ENCODE measurements around the gene CENPH.

CENPH gene

DNA sequence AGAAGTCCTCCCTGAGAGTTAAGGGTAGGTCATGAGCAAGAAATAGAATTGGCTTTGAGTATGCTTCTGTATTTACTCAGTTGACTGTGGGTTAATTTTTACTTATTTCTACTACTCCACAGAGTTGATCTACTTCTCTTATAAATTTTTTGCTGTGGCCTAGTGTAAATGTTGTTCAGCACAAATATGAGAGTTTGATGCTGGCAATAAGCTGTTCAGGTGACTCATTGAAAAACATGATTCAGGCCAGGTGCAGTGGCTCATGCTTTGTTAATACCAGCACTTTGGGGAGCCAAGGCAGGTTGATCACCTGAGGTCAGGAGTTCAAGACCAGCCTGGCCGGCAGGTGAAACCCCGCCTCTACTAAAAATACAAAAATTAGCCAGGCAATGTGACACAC is 40.8 kb downstream of the CENPH start:
- no peaks in the 10 kb centered on the region for H3K79me1 ChIP-seq (ENCODE audit: low read depth, low read length)
- no peak overlapping the region for H4K91ac ChIP-seq (ENCODE audit: low read depth, low read length, poor library complexity)
- H3K14ac ChIP-seq (ENCODE audit: low read length): no peak overlapping the region
- no peak overlapping the region for H2BK120ac ChIP-seq (ENCODE audit: low read depth, low read length)
- no peak for DNase-seq (ENCODE audit: low spot score)
- no peak overlapping the region for H3K23ac ChIP-seq (ENCODE audit: low read depth, low read length, poor library complexity)
- peaks cover 2 to 40% of the 10 kb centered on the region in 2 donors for H3K36me3 ChIP-seq (replicated peaks in 1 of 2; ENCODE audit: control insufficient read depth in 2 of 2, insufficient read depth in 2 of 2, low read length in 2 of 2)
- no CpG with 5 or more reads among the region's 2 CpGs for WGBS, 2 donors (ENCODE audit: extremely low coverage in 2 of 2, insufficient read length in 2 of 2, insufficient replicate concordance in 1 of 2)
- H3K9ac ChIP-seq (ENCODE audit: low read depth, low read length, poor library complexity): no peak overlapping the region
- no peak overlapping the region for H2AK5ac ChIP-seq (ENCODE audit: low read depth, low read length)
- no peak overlapping the region for H2BK5ac ChIP-seq (ENCODE audit: low read length)
- no peaks in the 10 kb centered on the region for H3K4me1 ChIP-seq (ENCODE audit: control insufficient read depth in 2 of 2, insufficient read depth in 1 of 2, low read depth in 1 of 2, low read length in 2 of 2)
- no peak overlapping the region for H2BK12ac ChIP-seq (ENCODE audit: low read length)
- H2AFZ ChIP-seq (ENCODE audit: low read length): no peak overlapping the region
- H3K27ac ChIP-seq (replicated peaks; ENCODE audit: low read length): no peak overlapping the region
- no peak overlapping the region for H3K4me2 ChIP-seq (ENCODE audit: insufficient read depth, low read length, poor library complexity, severe bottlenecking)
- no peak overlapping the region for H2BK15ac ChIP-seq (ENCODE audit: low read length)
- no peak overlapping the region for H3K18ac ChIP-seq (ENCODE audit: low read length)
- H3K4me3 ChIP-seq (ENCODE audit: low read length in 2 of 2): no peak overlapping the region
- no peaks in the 10 kb centered on the region for H3K27me3 ChIP-seq (ENCODE audit: control insufficient read depth in 3 of 3, insufficient read depth in 3 of 3, low read depth in 1 of 3, low read length in 3 of 3)
- no peak overlapping the region for H3K4ac ChIP-seq (ENCODE audit: low read length)
- no peaks in the 10 kb centered on the region for H3K9me3 ChIP-seq (replicated peaks in 1 of 2; ENCODE audit: control insufficient read depth in 2 of 2, insufficient read depth in 1 of 2, low read depth in 1 of 2, low read length in 2 of 2)
- H4K8ac ChIP-seq (ENCODE audit: low read depth, low read length): no peak overlapping the region

DNA sequence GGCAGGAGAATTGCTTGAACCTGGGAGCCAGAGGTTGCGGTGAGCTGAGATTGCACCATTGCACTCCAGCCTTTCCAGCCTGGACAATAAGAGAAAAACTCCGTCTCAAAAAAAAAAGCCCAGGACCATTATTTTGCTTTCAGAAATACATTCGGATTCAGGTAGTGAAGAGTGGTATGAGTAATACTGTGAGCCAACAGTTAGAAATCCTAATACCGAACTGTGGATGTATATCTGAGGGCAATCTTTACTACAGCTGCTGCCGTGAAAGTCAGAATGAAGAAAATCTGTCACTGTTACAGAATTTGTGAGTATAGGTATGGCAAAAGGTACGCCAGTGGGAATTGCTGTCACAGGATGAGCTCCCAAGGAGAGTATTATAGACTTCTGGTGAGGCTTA is 41.9 kb downstream of the CENPH start:
- H3K14ac ChIP-seq (ENCODE audit: low read length): no peak overlapping the region
- whole genome bisulfite sequencing, 2 donors (ENCODE audit: extremely low coverage in 2 of 2, insufficient read length in 2 of 2, insufficient replicate concordance in 1 of 2): no CpG with 5 or more reads among the region's 6 CpGs
- H3K79me1 ChIP-seq (ENCODE audit: low read depth, low read length): no peaks in the 10 kb centered on the region
- no peak overlapping the region for H3K23ac ChIP-seq (ENCODE audit: low read depth, low read length, poor library complexity)
- H4K91ac ChIP-seq (ENCODE audit: low read depth, low read length, poor library complexity): no peak overlapping the region
- H3K27me3 ChIP-seq (ENCODE audit: control insufficient read depth in 3 of 3, insufficient read depth in 3 of 3, low read depth in 1 of 3, low read length in 3 of 3): no peaks in the 10 kb centered on the region
- H3K9ac ChIP-seq (ENCODE audit: low read depth, low read length, poor library complexity): no peak overlapping the region
- no peak overlapping the region for H3K18ac ChIP-seq (ENCODE audit: low read length)
- no peak overlapping the region for H4K8ac ChIP-seq (ENCODE audit: low read depth, low read length)
- H2BK5ac ChIP-seq (ENCODE audit: low read length): no peak overlapping the region
- H3K4me1 ChIP-seq (ENCODE audit: control insufficient read depth in 2 of 2, insufficient read depth in 1 of 2, low read depth in 1 of 2, low read length in 2 of 2): no peaks in the 10 kb centered on the region
- H2BK120ac ChIP-seq (ENCODE audit: low read depth, low read length): no peak overlapping the region
- H2BK12ac ChIP-seq (ENCODE audit: low read length): no peak overlapping the region
- H3K4ac ChIP-seq (ENCODE audit: low read length): no peak overlapping the region
- no peak overlapping the region for H3K27ac ChIP-seq (replicated peaks; ENCODE audit: low read length)
- DNase-seq (ENCODE audit: low spot score): no peak
- no peak overlapping the region for H2AFZ ChIP-seq (ENCODE audit: low read length)
- no peak overlapping the region for H2AK5ac ChIP-seq (ENCODE audit: low read depth, low read length)
- peaks cover 2 to 35% of the 10 kb centered on the region in 2 donors for H3K36me3 ChIP-seq (replicated peaks in 1 of 2; ENCODE audit: control insufficient read depth in 2 of 2, insufficient read depth in 2 of 2, low read length in 2 of 2)
- H2BK15ac ChIP-seq (ENCODE audit: low read length): no peak overlapping the region
- no peak overlapping the region for H3K4me2 ChIP-seq (ENCODE audit: insufficient read depth, low read length, poor library complexity, severe bottlenecking)
- no peak overlapping the region for H3K4me3 ChIP-seq (ENCODE audit: low read length in 2 of 2)
- H3K9me3 ChIP-seq (replicated peaks in 1 of 2; ENCODE audit: control insufficient read depth in 2 of 2, insufficient read depth in 1 of 2, low read depth in 1 of 2, low read length in 2 of 2): no peaks in the 10 kb centered on the region

DNA sequence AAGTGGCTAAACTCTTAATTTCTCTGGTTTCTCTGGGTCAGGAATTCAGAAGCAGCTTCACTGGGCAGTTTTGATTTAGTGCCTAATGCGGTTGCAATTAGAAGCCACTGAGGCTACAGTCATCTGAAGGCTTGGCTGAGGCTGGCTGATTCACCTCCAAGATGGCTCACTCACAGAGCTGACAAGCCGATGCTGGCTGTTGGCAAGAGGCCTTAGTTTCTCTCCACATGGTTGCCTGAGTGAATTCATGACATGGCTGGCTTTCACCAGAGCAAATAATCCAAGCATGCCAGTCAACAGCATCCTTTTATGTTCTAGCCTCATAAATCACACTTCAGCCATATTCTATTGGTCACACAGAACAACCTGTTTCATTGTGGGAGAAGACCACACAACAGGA is 42.5 kb downstream of the CENPH start:
- Histone ChIP-seq H3K18ac (ENCODE audit: low read length) (no peak overlapping the region), H3K9ac (ENCODE audit: low read depth, low read length, poor library complexity) (no peak overlapping the region), H2BK120ac (ENCODE audit: low read depth, low read length) (no peak overlapping the region), H3K79me1 (ENCODE audit: low read depth, low read length) (no peaks in the 10 kb centered on the region), H2BK12ac (ENCODE audit: low read length) (no peak overlapping the region), H3K4me1 (ENCODE audit: control insufficient read depth in 2 of 2, insufficient read depth in 1 of 2, low read depth in 1 of 2, low read length in 2 of 2) (no peaks in the 10 kb centered on the region), H3K23ac (ENCODE audit: low read depth, low read length, poor library complexity) (no peak overlapping the region), H2AFZ (ENCODE audit: low read length) (no peak overlapping the region), H3K4me2 (ENCODE audit: insufficient read depth, low read length, poor library complexity, severe bottlenecking) (no peak overlapping the region), H3K4me3 (ENCODE audit: low read length in 2 of 2) (no peak overlapping the region), H2BK5ac (ENCODE audit: low read length) (no peak overlapping the region), H4K8ac (ENCODE audit: low read depth, low read length) (no peak overlapping the region), H3K36me3 (replicated peaks in 1 of 2; ENCODE audit: control insufficient read depth in 2 of 2, insufficient read depth in 2 of 2, low read length in 2 of 2) (peaks cover 2 to 34% of the 10 kb centered on the region in 2 donors), H3K9me3 (replicated peaks in 1 of 2; ENCODE audit: control insufficient read depth in 2 of 2, insufficient read depth in 1 of 2, low read depth in 1 of 2, low read length in 2 of 2) (no peaks in the 10 kb centered on the region), H3K27me3 (ENCODE audit: control insufficient read depth in 3 of 3, insufficient read depth in 3 of 3, low read depth in 1 of 3, low read length in 3 of 3) (no peaks in the 10 kb centered on the region), H3K4ac (ENCODE audit: low read length) (no peak overlapping the region), H2BK15ac (ENCODE audit: low read length) (no peak overlapping the region), H3K27ac (replicated peaks; ENCODE audit: low read length) (no peak overlapping the region), H2AK5ac (ENCODE audit: low read depth, low read length) (no peak overlapping the region), H3K14ac (ENCODE audit: low read length) (no peak overlapping the region), H4K91ac (ENCODE audit: low read depth, low read length, poor library complexity) (no peak overlapping the region)
- no CpG with 5 or more reads among the region's 2 CpGs for WGBS, 2 donors (ENCODE audit: extremely low coverage in 2 of 2, insufficient read length in 2 of 2, insufficient replicate concordance in 1 of 2)
- DNase-seq (ENCODE audit: low spot score): no peak

DNA sequence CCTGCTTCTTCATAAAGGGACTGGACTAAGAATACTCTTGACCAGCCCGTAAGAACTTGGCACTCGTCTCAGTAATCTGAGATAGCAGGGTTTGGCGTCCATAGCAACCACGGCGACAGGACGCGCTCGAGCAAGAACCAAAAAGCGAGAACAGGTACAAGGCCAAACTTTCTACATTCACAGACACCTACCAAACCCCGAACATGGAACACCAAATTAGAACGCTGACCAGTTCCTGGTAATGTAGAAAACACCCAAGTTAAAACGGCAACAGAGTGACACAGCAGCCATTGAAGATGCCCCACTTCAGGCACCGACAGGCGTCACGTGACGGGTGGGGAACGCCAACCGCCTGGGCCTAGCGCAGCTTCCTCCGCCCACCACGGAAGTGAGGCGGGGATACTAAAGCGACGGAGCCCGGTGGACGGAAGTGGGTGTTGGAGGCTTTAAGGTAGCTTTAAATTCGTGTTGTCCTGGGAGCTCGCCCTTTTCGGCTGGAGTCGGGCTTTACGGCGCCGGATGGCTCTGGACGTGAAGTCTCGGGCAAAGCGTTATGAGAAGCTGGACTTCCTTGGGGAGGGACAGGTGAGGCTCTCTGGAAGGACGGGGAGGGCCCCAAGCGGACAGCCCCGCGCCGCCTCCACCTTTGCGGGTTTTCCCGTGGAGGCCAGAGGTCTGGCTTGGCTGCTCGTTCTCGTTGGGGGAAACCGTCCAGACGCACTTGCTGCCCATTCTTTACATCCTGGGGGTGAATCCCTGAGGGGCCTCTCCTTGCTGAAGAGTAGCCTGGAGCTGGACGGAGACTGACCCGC is 45.3 kb downstream of the CENPH start, which contains the start of gene CDK7:
Gene CDK7, plus strand, starts transcription at position 430 of the 812 bp plus-strand sequence. Its CDS starts 90 bp downstream, at position 520.
- H3K4me2 ChIP-seq (ENCODE audit: insufficient read depth, low read length, poor library complexity, severe bottlenecking): peak within 1 kb of the TSS; percentile 82
- H3K4me3 ChIP-seq (ENCODE audit: low read length in 2 of 2): peak within 1 kb of the TSS; percentile 72 to 95
- peak within 1 kb of the TSS; percentile 90 for H2BK5ac ChIP-seq (ENCODE audit: low read length)
- no peaks in the 10 kb centered on the region for H3K27me3 ChIP-seq (ENCODE audit: control insufficient read depth in 3 of 3, insufficient read depth in 3 of 3, low read depth in 1 of 3, low read length in 3 of 3)
- no peak within 1 kb of the TSS for H2BK15ac ChIP-seq (ENCODE audit: low read length)
- peak; percentile 80 for DNase-seq (ENCODE audit: low spot score)
- H2AFZ ChIP-seq (ENCODE audit: low read length): peak within 1 kb of the TSS; percentile 89
- H2BK12ac ChIP-seq (ENCODE audit: low read length): no peak within 1 kb of the TSS
- H2AK5ac ChIP-seq (ENCODE audit: low read depth, low read length): no peak within 1 kb of the TSS
- H3K9me3 ChIP-seq (replicated peaks in 1 of 2; ENCODE audit: control insufficient read depth in 2 of 2, insufficient read depth in 1 of 2, low read depth in 1 of 2, low read length in 2 of 2): no peaks in the 10 kb centered on the region
- H3K36me3 ChIP-seq (replicated peaks in 1 of 2; ENCODE audit: control insufficient read depth in 2 of 2, insufficient read depth in 2 of 2, low read length in 2 of 2): peaks cover 3 to 35% of the 10 kb centered on the region in 2 donors
- H3K9ac ChIP-seq (ENCODE audit: low read depth, low read length, poor library complexity): peak within 1 kb of the TSS; percentile 88
- H3K79me1 ChIP-seq (ENCODE audit: low read depth, low read length): peaks cover 2% of the 10 kb centered on the region
- H2BK120ac ChIP-seq (ENCODE audit: low read depth, low read length): peak within 1 kb of the TSS; percentile 94
- peak within 1 kb of the TSS; percentile 14 for H3K23ac ChIP-seq (ENCODE audit: low read depth, low read length, poor library complexity)
- H3K18ac ChIP-seq (ENCODE audit: low read length): peak within 1 kb of the TSS; percentile 95
- no peak within 1 kb of the TSS for H3K4ac ChIP-seq (ENCODE audit: low read length)
- H3K14ac ChIP-seq (ENCODE audit: low read length): no peak within 1 kb of the TSS
- peak within 1 kb of the TSS; percentile 50 for H3K27ac ChIP-seq (replicated peaks; ENCODE audit: low read length)
- no peaks in the 10 kb centered on the region for H3K4me1 ChIP-seq (ENCODE audit: control insufficient read depth in 2 of 2, insufficient read depth in 1 of 2, low read depth in 1 of 2, low read length in 2 of 2)
- WGBS, 2 donors (ENCODE audit: extremely low coverage in 2 of 2, insufficient read length in 2 of 2, insufficient replicate concordance in 1 of 2): no CpG with 5 or more reads among the region's 49 CpGs
- H4K8ac ChIP-seq (ENCODE audit: low read depth, low read length): no peak within 1 kb of the TSS
- H4K91ac ChIP-seq (ENCODE audit: low read depth, low read length, poor library complexity): no peak within 1 kb of the TSS

Data from neuronal stem cell (in vitro differentiated cells).